DOHH2 (cell line): ENCODE measurements around the gene SEZ6.
"Not testable (repeated sequence)": the region's sequence is repeated elsewhere in the genome, so short reads cannot be mapped to it uniquely, and the experiment has no call there.

ENCODE experiments used
- EZH2phosphoT487 ChIP-seq: fragments of 200-600 bp; sonication (generic); IDR thresholded peaks from 2 replicates; pipeline ENCODE4 v1.6.1; 2017; ENCODE audit warnings: borderline replicate concordance, mild to moderate bottlenecking, antibody characterized with exemption, low read length, moderate library complexity, mixed read lengths
- TF ChIP-seq, protein P1 (sequence below): fragments of 200-600 bp; sonication (generic); IDR thresholded peaks from one replicate; pipeline ENCODE4 v1.5.1; 2014; ENCODE audit warnings: antibody characterized with exemption, mild to moderate bottlenecking, low read depth, low read length; ENCODE audit not compliant: poor library complexity, severe bottlenecking

DNA sequence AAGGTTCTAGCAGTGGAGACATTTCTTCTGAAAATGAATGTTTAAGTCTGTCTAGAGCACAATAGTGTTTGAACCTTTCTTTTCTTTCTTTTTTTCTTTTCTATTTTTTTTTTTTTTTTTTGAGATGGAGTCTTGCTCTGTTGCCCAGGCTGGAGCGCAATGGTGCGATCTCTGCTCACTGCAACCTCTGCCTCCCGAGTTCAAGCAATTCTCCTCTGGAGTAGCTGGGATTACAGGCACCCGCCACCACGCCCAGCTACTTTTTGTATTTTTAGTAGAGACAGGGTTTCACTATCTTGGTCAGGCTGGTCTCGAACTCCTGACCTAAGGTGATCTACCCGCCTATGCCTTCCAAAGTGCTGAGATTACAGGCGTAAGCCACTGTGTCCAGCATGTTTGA, 71.3 kb downstream of the SEZ6 start:
- TF ChIP-seq, protein P1, sequence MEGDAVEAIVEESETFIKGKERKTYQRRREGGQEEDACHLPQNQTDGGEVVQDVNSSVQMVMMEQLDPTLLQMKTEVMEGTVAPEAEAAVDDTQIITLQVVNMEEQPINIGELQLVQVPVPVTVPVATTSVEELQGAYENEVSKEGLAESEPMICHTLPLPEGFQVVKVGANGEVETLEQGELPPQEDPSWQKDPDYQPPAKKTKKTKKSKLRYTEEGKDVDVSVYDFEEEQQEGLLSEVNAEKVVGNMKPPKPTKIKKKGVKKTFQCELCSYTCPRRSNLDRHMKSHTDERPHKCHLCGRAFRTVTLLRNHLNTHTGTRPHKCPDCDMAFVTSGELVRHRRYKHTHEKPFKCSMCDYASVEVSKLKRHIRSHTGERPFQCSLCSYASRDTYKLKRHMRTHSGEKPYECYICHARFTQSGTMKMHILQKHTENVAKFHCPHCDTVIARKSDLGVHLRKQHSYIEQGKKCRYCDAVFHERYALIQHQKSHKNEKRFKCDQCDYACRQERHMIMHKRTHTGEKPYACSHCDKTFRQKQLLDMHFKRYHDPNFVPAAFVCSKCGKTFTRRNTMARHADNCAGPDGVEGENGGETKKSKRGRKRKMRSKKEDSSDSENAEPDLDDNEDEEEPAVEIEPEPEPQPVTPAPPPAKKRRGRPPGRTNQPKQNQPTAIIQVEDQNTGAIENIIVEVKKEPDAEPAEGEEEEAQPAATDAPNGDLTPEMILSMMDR: not testable (repeated sequence)
- not testable (repeated sequence) for TF ChIP-seq EZH2phosphoT487
